GM19025 (cell line): ENCODE results near the gene MTFR1L.

Source experiments
- ATAC-seq: cut with Tn5 transposase; IDR thresholded peaks from one replicate; pipeline ENCODE4 v1.9.1; 2021; ENCODE audit warnings: mild to moderate bottlenecking, low read depth, moderate library complexity; ENCODE audit not compliant: unreplicated experiment

MTFR1L gene

GRCh38 chr1:25858906-25859789 lies 39.4 kb downstream of the MTFR1L start, which contains the start of gene AUNIP:
Gene AUNIP (minus strand): TSS chr1:25859457. CDS start chr1:25859357, 100 bp downstream.
- ATAC-seq, result peak; percentile 87

DNA sequence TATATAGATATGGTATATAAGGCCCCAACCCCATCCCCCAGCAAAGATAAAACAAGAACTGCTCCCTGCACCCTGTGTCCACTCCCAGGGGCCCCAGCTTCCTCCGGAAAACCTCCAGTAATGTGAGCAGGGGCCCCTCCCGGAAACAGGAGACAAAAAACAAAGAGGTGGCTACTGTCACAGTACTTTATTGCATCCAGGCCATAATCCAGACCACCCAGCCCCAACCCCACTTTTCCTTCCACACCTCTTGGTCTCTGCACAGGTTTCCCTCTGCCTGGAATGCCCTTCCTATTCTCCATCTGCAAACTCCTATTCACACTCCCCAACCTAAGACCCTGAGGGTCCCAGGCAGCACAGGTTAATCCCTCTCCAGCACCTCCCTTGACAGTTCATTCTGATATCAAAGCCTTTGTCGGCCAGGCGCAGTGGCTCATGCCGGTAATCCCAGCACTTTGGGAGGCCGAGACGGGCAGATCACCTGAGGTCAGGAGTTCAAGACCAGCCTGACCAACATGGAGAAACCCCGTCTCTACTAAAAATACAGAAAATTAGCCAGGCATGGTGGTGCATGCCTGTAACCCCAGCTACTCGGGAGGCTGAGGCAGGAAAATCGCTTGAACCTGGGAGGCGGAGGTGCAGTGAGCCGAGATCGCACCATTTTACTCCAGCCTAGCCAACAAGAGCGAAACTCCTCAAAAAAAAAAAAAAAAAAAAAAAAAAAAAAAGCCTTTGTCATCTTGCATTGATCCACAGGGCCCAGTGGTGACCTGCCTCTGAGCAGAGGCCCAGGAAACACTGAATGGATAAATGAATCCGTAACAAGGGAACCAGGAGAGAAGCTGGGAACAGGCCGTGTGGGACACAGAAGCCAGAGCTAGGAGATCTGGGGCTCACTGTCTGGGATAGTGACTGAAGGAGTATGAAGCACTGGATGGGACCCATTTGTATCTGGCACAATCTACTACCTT lies 41.8 kb downstream of the MTFR1L start:
- ATAC-seq, result no peak

DNA sequence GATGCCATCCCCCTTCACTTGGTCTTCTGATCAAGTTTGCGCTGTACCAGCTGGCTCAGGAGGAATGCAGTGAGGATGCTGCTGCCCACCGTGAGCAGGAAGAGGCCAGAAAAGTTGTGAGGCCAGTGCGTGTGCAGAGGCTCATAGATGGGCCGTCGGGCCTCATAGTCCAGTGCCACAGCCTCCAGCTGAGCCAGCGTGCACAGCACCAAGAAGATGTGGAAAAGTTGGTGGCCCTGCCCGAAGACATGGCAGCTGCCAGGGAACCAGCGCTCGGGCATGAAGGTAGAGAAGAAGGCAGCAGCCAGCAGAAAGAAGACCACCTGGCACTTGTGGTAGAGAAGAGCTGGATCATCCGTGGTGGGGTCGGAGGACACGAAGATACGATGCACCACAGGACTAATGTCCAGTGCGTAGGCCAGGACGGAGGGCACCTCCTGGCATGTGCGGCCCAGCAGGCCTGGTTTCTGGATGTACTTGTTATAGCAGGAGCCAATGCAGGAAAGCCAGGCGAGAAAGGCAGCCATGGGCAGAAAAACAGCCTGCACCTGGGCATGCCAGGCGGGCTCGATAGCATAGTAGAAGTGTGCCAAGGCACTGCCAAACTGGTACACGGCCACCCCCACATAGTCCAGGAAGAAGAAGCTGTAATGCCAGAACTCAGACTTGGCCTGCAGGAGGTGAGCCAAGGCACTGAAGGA lies 43.2 kb downstream of the MTFR1L start:
- no peak for ATAC-seq

- ATAC-seq, result no peak
These were observed 43.9 kb downstream of the MTFR1L start for GRCh38 chr1:25863486-25864262.

GRCh38 chr1:25864434-25864833 lies 44.7 kb downstream of the MTFR1L start:
- no peak for ATAC-seq

GRCh38 chr1:25866288-25866687 lies 46.5 kb downstream of the MTFR1L start:
- no peak for ATAC-seq

DNA sequence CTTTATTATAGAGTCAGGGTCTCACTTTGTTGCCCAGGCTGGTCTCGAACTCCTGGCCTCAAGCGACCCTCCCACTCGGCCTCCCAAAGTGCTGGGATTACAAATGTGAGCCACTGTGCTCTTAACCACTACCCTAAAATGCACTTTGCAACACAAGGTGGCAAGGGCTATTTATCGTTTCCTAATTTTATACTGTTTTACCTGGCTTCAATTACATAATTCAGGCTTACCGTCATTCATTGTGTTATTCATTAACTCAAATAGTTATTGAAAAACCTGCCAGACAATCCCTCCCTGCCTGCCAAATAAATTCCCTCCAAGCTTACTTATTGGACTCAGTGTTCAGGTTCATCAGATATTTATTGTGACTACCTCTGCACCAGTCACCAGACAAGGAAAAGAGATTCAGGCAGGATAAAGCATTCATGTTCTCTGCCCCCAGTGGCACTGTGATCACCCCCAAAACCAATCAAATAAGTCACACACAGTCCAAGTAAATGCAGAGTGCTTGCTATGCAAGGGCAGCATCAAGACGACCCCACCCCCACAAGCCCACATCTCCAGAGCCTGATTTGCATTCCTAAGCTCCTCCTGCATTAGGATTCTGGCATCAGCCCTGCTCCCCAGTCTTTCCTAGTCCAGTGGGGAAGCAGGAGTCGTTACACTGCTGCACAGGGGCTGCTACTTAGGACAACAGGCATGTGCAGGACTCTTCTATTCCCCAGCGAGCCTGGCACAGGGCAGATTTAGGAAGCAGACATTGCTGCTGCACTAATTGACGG lies 47.6 kb downstream of the MTFR1L start:
- no peak for ATAC-seq

GRCh38 chr1:25869909-25870606 lies 50.3 kb downstream of the MTFR1L start:
- ATAC-seq, result no peak

GRCh38 chr1:25870614-25871013 lies 50.9 kb downstream of the MTFR1L start:
- no peak for ATAC-seq

- ATAC-seq, result no peak
These were observed 51.4 kb downstream of the MTFR1L start for GRCh38 chr1:25871086-25871703.

- no peak for ATAC-seq
These were observed 52.1 kb downstream of the MTFR1L start for GRCh38 chr1:25871704-25872494.

DNA sequence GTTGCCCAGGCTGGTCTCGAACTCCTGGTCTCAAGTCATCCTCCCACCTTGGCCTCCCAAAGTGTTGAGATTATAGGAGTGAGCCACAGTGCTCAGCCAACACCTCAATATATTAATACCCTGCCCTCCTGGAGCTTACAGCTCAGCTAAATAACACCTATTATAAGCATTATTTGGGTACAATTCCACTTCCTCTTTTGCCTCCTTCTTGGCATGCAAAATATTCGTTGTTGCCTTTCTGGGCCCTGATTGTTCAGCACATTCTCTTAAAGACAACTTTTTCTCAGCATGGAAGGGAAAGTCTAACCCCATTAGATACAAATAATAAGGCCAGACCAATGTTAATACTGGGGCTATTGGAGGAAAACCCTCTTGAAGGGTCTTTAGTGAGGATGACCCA lies 53.0 kb downstream of the MTFR1L start:
- no peak for ATAC-seq

DNA sequence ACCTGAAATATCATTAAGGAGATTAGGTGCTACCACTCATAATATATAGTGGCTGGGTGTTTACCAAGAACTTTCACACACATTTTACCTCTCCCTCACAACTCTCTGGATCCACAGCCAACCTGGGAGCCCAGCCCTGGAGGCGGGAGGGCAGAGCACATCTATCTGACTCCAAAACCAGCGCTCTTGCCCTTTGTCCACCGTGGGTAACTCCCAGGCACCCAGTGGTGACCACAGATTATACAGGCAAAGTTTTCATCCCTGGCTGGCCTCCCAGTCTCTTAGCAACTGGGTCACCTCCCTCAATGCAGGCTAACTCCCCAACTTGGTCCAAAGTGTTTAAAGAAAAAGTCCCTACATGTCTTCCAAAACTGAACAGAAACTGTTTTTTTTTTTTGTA lies 53.4 kb downstream of the MTFR1L start:
- no peak for ATAC-seq

GRCh38 chr1:25874209-25874608 lies 54.5 kb downstream of the MTFR1L start:
- ATAC-seq, result no peak

DNA sequence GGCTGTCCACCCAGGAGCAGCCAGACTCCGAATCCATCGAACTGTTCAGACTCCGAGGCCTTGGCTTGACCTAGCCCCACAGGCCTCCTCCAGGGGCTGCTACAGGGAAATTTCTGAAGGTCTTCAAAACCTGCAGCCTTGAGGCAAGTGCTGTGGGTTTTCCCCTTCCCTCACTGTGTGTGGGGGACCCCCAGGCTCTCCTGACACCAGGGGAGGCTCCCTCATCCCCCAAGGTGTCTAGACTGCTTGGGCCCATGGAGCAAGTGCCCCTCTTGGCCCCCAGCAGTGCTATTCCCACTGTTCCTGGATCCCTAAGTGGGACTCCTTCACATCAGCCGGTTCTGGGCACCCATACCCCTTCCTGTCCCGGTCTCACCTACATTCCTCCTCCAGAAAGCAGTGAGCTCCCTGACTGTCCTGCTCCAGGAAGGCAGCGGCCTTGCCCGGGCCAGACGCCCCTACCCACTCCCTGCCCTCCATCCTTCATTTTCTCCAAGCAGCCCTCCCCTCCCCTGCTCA lies 54.9 kb downstream of the MTFR1L start:
- no peak for ATAC-seq

GRCh38 chr1:25875154-25875855 lies 55.6 kb downstream of the MTFR1L start, which contains the start of gene PAQR7:
Gene PAQR7 (minus strand): TSS chr1:25875708. CDS start chr1:25863839, 11,869 bp downstream.
- ATAC-seq, result peak; percentile 66
